ENCODE results near the gene CTCFL.
"Not testable (repeated sequence)": the region's sequence is repeated elsewhere in the genome, so short reads cannot be mapped to it uniquely, and the experiment has no call there.

The CTCFL gene

DNA sequence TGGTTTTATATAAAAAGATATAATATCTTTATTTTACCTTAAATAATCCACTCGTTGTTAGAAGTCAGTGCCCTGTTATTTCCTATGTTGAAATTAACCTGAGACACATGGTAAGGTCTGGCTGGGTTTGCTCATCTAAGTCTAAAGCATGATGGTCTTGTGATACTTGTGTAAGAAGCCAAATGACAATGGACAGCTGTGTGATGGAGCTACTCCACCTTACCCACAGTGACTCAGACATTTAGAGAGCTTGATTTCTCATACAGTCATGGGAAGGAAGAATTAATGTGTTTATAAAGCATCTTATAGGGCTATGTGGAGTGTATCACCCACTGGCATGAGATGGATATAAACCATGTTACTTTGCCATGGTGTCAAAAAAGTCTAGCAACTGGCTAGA lies 11.7 kb downstream of the CTCFL start:
- Histone ChIP-seq H3K4me1 (ENCODE audit: control insufficient read depth in 1 of 2, insufficient read depth in 2 of 2, low read length in 2 of 2) (peaks cover 0 to 8% of the 10 kb centered on the region in 2 donors), H3K27me3 (ENCODE audit: low read depth, low read length) (no peaks in the 10 kb centered on the region), H3K27ac (ENCODE audit: low read length) (no peak overlapping the region), H3K4me3 (ENCODE audit: low read depth in 1 of 2, low read length in 2 of 2) (no peak overlapping the region), H3K9me3 (ENCODE audit: control insufficient read depth in 1 of 2, low read length in 2 of 2) (no peaks in the 10 kb centered on the region), H3K36me3 (ENCODE audit: control insufficient read depth in 1 of 2, insufficient read depth in 2 of 2, low read length in 2 of 2) (no peaks in the 10 kb centered on the region)

DNA sequence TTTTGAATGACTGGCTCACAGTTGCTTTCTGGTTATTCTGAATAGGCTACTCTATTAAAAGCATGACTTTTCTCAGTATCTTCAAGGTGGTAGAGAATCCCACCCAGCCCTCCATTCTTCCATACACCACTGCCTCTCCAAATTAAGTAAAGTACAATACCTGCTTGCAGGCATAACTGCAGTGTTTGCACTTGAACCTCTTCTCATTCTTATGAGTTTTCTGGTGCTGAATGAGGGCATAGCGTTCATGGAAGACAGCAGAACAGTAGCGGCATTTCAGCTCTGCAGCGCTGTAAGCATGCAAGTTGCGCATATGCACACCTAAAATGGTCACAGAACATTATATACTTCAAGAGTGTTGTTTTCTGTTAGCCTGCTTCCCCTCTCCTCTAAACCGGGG lies 12.5 kb downstream of the CTCFL start:
- Histone ChIP-seq H3K4me1 (ENCODE audit: control insufficient read depth in 1 of 2, insufficient read depth in 2 of 2, low read length in 2 of 2) (peaks cover 0 to 10% of the 10 kb centered on the region in 2 donors), H3K9me3 (ENCODE audit: control insufficient read depth in 1 of 2, low read length in 2 of 2) (no peaks in the 10 kb centered on the region), H3K27me3 (ENCODE audit: low read depth, low read length) (no peaks in the 10 kb centered on the region), H3K36me3 (ENCODE audit: control insufficient read depth in 1 of 2, insufficient read depth in 2 of 2, low read length in 2 of 2) (no peaks in the 10 kb centered on the region), H3K4me3 (ENCODE audit: low read depth in 1 of 2, low read length in 2 of 2) (no peak overlapping the region), H3K27ac (ENCODE audit: low read length) (no peak overlapping the region)

- H3K27me3 ChIP-seq (ENCODE audit: low read depth, low read length); H3K4me3 ChIP-seq (ENCODE audit: low read depth in 1 of 2, low read length in 2 of 2); H3K9me3 ChIP-seq (ENCODE audit: control insufficient read depth in 1 of 2, low read length in 2 of 2); H3K27ac ChIP-seq (ENCODE audit: low read length); H3K36me3 ChIP-seq (ENCODE audit: control insufficient read depth in 1 of 2, insufficient read depth in 2 of 2, low read length in 2 of 2): not testable (repeated sequence)
- H3K4me1 ChIP-seq (ENCODE audit: control insufficient read depth in 1 of 2, insufficient read depth in 2 of 2, low read length in 2 of 2) = peaks cover 0 to 11% of the 10 kb centered on the region in 2 donors
These were observed 13.2 kb downstream of the CTCFL start for GRCh38 chr20:57511709-57512108.

GRCh38 chr20:57509665-57510237 lies 15.2 kb downstream of the CTCFL start:
- Histone ChIP-seq H3K4me1 (ENCODE audit: control insufficient read depth in 1 of 2, insufficient read depth in 2 of 2, low read length in 2 of 2) (peaks cover 0 to 11% of the 10 kb centered on the region in 2 donors), H3K27ac (ENCODE audit: low read length) (no peak overlapping the region), H3K4me3 (ENCODE audit: low read depth in 1 of 2, low read length in 2 of 2) (no peak overlapping the region), H3K9me3 (ENCODE audit: control insufficient read depth in 1 of 2, low read length in 2 of 2) (no peaks in the 10 kb centered on the region), H3K36me3 (ENCODE audit: control insufficient read depth in 1 of 2, insufficient read depth in 2 of 2, low read length in 2 of 2) (no peaks in the 10 kb centered on the region), H3K27me3 (ENCODE audit: low read depth, low read length) (no peaks in the 10 kb centered on the region)

DNA sequence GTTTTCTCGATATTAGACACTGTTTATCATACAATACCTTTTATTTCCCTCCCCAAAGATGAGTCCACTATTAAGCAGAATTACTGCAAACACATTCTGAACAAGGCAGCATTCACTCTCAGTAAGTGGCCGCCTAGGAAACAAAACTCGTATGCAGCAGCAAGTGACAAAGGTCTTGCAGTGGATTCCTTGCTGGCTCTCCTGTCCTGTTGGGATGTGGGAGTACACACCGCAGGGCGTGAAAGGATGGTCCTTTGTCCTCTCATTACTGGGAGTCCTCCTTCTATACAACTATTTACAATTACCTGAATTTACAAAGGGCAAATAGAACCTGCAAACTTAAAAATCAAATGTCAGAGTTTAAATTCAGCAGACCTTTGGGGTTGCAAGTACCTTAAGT lies 16.1 kb downstream of the CTCFL start:
- Histone ChIP-seq H3K9me3 (ENCODE audit: control insufficient read depth in 1 of 2, low read length in 2 of 2) (no peaks in the 10 kb centered on the region), H3K4me3 (ENCODE audit: low read depth in 1 of 2, low read length in 2 of 2) (no peak overlapping the region), H3K4me1 (ENCODE audit: control insufficient read depth in 1 of 2, insufficient read depth in 2 of 2, low read length in 2 of 2) (peaks cover 0 to 3% of the 10 kb centered on the region in 2 donors), H3K27me3 (ENCODE audit: low read depth, low read length) (no peaks in the 10 kb centered on the region), H3K27ac (ENCODE audit: low read length) (no peak overlapping the region), H3K36me3 (ENCODE audit: control insufficient read depth in 1 of 2, insufficient read depth in 2 of 2, low read length in 2 of 2) (no peaks in the 10 kb centered on the region)

- Histone ChIP-seq H3K36me3 (ENCODE audit: control insufficient read depth in 1 of 2, insufficient read depth in 2 of 2, low read length in 2 of 2) (no peaks in the 10 kb centered on the region), H3K4me1 (ENCODE audit: control insufficient read depth in 1 of 2, insufficient read depth in 2 of 2, low read length in 2 of 2) (peaks cover 0 to 3% of the 10 kb centered on the region in 2 donors), H3K4me3 (ENCODE audit: low read depth in 1 of 2, low read length in 2 of 2) (no peak overlapping the region), H3K9me3 (ENCODE audit: control insufficient read depth in 1 of 2, low read length in 2 of 2) (no peaks in the 10 kb centered on the region), H3K27me3 (ENCODE audit: low read depth, low read length) (no peaks in the 10 kb centered on the region), H3K27ac (ENCODE audit: low read length) (no peak overlapping the region)
These were observed 16.6 kb downstream of the CTCFL start for GRCh38 chr20:57508381-57508780.

DNA sequence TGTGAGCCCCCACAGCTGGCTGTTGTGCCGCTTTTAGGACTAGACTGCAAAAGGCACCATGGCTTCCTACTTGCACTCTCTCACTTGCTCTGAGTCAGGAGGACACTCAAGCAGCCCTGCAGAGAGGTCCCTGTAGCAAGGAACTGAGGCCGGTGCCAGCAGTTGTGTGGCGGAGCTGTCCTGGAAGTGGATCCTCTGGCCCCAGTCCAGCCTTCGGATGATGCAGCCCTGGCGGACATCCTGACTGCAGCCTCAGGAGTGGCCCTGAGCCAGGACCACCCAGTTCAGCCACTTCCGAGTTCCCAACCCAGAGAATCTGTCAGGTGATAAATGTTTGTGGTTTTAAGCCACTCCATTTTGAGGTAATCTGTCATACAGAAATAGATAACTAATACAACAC lies 17.5 kb downstream of the CTCFL start:
- H3K4me1 ChIP-seq (ENCODE audit: control insufficient read depth in 1 of 2, insufficient read depth in 2 of 2, low read length in 2 of 2) = peaks cover 0 to 3% of the 10 kb centered on the region in 2 donors
- H3K9me3 ChIP-seq (ENCODE audit: control insufficient read depth in 1 of 2, low read length in 2 of 2) = no peaks in the 10 kb centered on the region
- H3K27me3 ChIP-seq (ENCODE audit: low read depth, low read length) = no peaks in the 10 kb centered on the region
- H3K4me3 ChIP-seq (ENCODE audit: low read depth in 1 of 2, low read length in 2 of 2) = no peak overlapping the region
- H3K36me3 ChIP-seq (ENCODE audit: control insufficient read depth in 1 of 2, insufficient read depth in 2 of 2, low read length in 2 of 2) = no peaks in the 10 kb centered on the region
- H3K27ac ChIP-seq (ENCODE audit: low read length) = no peak overlapping the region

- Histone ChIP-seq H3K27me3 (ENCODE audit: low read depth, low read length) (no peaks in the 10 kb centered on the region), H3K27ac (ENCODE audit: low read length) (no peak overlapping the region), H3K9me3 (ENCODE audit: control insufficient read depth in 1 of 2, low read length in 2 of 2) (no peaks in the 10 kb centered on the region)
These were observed 19.0 kb downstream of the CTCFL start for GRCh38 chr20:57505979-57506378.

DNA sequence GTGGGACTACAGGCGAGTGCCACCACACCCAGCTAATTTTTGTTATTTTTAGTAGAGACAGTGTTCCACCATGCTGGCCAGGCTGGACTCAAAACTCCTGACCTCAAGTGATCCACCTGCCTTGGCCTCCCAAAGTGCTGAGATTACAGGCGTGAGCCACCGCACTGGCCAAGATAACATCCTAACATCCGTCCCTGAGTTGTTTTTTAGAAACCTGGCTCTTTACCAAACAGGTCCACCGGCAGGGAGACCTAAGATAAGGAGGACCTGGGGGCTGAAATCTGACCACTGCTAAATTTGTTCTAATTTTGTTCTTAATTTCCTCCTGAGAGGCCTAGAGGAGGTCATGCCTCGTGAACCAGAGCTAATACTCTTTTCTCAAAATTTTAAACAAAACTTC lies 20.5 kb downstream of the CTCFL start:
- H3K4me3 ChIP-seq (ENCODE audit: low read depth in 1 of 2, low read length in 2 of 2) = no peak overlapping the region
- H3K27ac ChIP-seq (ENCODE audit: low read length) = no peak overlapping the region
- no peaks in the 10 kb centered on the region for H3K27me3 ChIP-seq (ENCODE audit: low read depth, low read length)
- H3K4me1 ChIP-seq (ENCODE audit: control insufficient read depth in 1 of 2, insufficient read depth in 2 of 2, low read length in 2 of 2) = peaks cover 0 to 3% of the 10 kb centered on the region in 2 donors
- H3K9me3 ChIP-seq (ENCODE audit: control insufficient read depth in 1 of 2, low read length in 2 of 2) = no peaks in the 10 kb centered on the region
- H3K36me3 ChIP-seq (ENCODE audit: control insufficient read depth in 1 of 2, insufficient read depth in 2 of 2, low read length in 2 of 2) = no peaks in the 10 kb centered on the region

More at GRCh38 chr20:57505979-57506378, 19.0 kb downstream of the CTCFL start:
- no peaks in the 10 kb centered on the region for H3K36me3 ChIP-seq (ENCODE audit: control insufficient read depth in 1 of 2, insufficient read depth in 2 of 2, low read length in 2 of 2)
- peaks cover 0 to 3% of the 10 kb centered on the region in 2 donors for H3K4me1 ChIP-seq (ENCODE audit: control insufficient read depth in 1 of 2, insufficient read depth in 2 of 2, low read length in 2 of 2)
- no peak overlapping the region for H3K4me3 ChIP-seq (ENCODE audit: low read depth in 1 of 2, low read length in 2 of 2)

- H3K27me3 ChIP-seq (ENCODE audit: low read depth, low read length) = no peaks in the 10 kb centered on the region
- H3K9me3 ChIP-seq (ENCODE audit: control insufficient read depth in 1 of 2, low read length in 2 of 2) = no peaks in the 10 kb centered on the region
- peaks cover 0 to 3% of the 10 kb centered on the region in 2 donors for H3K4me1 ChIP-seq (ENCODE audit: control insufficient read depth in 1 of 2, insufficient read depth in 2 of 2, low read length in 2 of 2)
- H3K4me3 ChIP-seq (ENCODE audit: low read depth in 1 of 2, low read length in 2 of 2) = no peak overlapping the region
- H3K27ac ChIP-seq (ENCODE audit: low read length) = no peak overlapping the region
- H3K36me3 ChIP-seq (ENCODE audit: control insufficient read depth in 1 of 2, insufficient read depth in 2 of 2, low read length in 2 of 2) = no peaks in the 10 kb centered on the region
These were observed 21.8 kb downstream of the CTCFL start for GRCh38 chr20:57503035-57503658.

GRCh38 chr20:57502336-57502700 lies 22.6 kb downstream of the CTCFL start:
- no peak overlapping the region for H3K27ac ChIP-seq (ENCODE audit: low read length)
- H3K4me1 ChIP-seq (ENCODE audit: control insufficient read depth in 1 of 2, insufficient read depth in 2 of 2, low read length in 2 of 2) = no peaks in the 10 kb centered on the region
- H3K4me3 ChIP-seq (ENCODE audit: low read depth in 1 of 2, low read length in 2 of 2) = no peak overlapping the region
- no peaks in the 10 kb centered on the region for H3K36me3 ChIP-seq (ENCODE audit: control insufficient read depth in 1 of 2, insufficient read depth in 2 of 2, low read length in 2 of 2)
- no peaks in the 10 kb centered on the region for H3K9me3 ChIP-seq (ENCODE audit: control insufficient read depth in 1 of 2, low read length in 2 of 2)
- H3K27me3 ChIP-seq (ENCODE audit: low read depth, low read length) = no peaks in the 10 kb centered on the region

Measured in muscle layer of duodenum (tissue), 2 donors.